Fibroblast of lung (primary cell): Measurements from ENCODE around the gene BBX.

Source experiments
- CTCF ChIP-seq, 2 donors: IDR thresholded peaks in 1 of 2; conservative IDR thresholded peaks in 1 of 2; 1 replicate in 1 of 2; 2 replicates in 1 of 2; pipeline ENCODE4 v1.5.1; 2011 to 2012; ENCODE audit warnings: low read length in 2 of 2, control low read depth in 1 of 2, inconsistent platforms in 1 of 2, low read depth in 1 of 2, mild to moderate bottlenecking in 1 of 2
- EZH2 ChIP-seq: IDR thresholded peaks from 2 replicates; pipeline ENCODE4 v1.5.1; 2012; ENCODE audit warnings: low read length, control low read depth, mild to moderate bottlenecking; ENCODE audit errors: missing control alignments

GRCh38 chr3:107831590-107831989 is 308.8 kb downstream of the BBX start:
- no peak for TF ChIP-seq CTCF (conservative IDR thresholded peaks at IDR 0.05 in 1 of 2, IDR thresholded peaks at IDR 0.05 in 1 of 2; ENCODE audit: low read depth in 1 of 2, low read length in 2 of 2)
- no peak for TF ChIP-seq EZH2
